PC-9 (cell line): Measurements from ENCODE around the gene ETS1.

Source experiments
- EZH2 ChIP-seq: fragments of 200-600 bp; sonication (generic); IDR thresholded peaks from 2 replicates; pipeline ENCODE4 v1.8.0; 2017; ENCODE audit warnings: antibody characterized with exemption, low read depth
- TF ChIP-seq, protein P1 (sequence below): fragments of 200-600 bp; sonication (generic); conservative IDR thresholded peaks from 2 replicates; pipeline ENCODE4 v1.6.1; 2017; ENCODE audit warnings: mixed run types, antibody characterized with exemption, mild to moderate bottlenecking, moderate library complexity

DNA sequence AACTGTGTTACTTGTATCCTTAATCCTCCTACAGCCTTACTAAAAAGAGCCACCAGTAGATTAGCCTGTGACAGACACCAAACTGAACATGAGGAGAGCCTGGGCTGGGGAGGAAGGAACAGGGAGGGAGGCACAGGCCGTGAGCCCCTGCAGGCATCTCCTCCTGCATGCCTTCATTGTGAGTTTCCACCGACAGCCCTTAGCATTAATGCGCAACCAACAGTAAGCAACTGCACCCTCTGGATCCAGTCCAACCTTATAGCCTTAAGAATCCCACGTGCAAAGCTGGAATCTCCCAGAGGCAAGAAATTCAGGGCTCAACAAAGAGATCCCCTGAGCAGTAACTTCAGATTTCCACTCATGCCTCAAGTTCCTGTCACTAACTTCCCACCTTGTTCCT is 84.6 kb downstream of the ETS1 start:
- TF ChIP-seq, protein P1, sequence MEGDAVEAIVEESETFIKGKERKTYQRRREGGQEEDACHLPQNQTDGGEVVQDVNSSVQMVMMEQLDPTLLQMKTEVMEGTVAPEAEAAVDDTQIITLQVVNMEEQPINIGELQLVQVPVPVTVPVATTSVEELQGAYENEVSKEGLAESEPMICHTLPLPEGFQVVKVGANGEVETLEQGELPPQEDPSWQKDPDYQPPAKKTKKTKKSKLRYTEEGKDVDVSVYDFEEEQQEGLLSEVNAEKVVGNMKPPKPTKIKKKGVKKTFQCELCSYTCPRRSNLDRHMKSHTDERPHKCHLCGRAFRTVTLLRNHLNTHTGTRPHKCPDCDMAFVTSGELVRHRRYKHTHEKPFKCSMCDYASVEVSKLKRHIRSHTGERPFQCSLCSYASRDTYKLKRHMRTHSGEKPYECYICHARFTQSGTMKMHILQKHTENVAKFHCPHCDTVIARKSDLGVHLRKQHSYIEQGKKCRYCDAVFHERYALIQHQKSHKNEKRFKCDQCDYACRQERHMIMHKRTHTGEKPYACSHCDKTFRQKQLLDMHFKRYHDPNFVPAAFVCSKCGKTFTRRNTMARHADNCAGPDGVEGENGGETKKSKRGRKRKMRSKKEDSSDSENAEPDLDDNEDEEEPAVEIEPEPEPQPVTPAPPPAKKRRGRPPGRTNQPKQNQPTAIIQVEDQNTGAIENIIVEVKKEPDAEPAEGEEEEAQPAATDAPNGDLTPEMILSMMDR = no peak
- TF ChIP-seq EZH2 = no peak
